ENCODE data around the gene PDZD2.

GRCh38 chr5:32043105-32043504, 404.2 kb downstream of the PDZD2 start:
- no peak for TF ChIP-seq CTCF (IDR thresholded peaks at IDR 0.05)
- no peak for TF ChIP-seq POLR2AphosphoS5 (IDR thresholded peaks at IDR 0.05)
- TF ChIP-seq POLR2A (IDR thresholded peaks at IDR 0.05) = no peak

Data from prostate gland (tissue), 2 donors.